HG03439 (cell line): ENCODE data around the gene SIPA1L3.

Source experiments
- ATAC-seq: cut with Tn5 transposase; IDR thresholded peaks from one replicate; pipeline ENCODE4 v1.9.1; 2021; ENCODE audit warnings: mild to moderate bottlenecking, moderate library complexity; ENCODE audit not compliant: unreplicated experiment

Gene SIPA1L3

DNA sequence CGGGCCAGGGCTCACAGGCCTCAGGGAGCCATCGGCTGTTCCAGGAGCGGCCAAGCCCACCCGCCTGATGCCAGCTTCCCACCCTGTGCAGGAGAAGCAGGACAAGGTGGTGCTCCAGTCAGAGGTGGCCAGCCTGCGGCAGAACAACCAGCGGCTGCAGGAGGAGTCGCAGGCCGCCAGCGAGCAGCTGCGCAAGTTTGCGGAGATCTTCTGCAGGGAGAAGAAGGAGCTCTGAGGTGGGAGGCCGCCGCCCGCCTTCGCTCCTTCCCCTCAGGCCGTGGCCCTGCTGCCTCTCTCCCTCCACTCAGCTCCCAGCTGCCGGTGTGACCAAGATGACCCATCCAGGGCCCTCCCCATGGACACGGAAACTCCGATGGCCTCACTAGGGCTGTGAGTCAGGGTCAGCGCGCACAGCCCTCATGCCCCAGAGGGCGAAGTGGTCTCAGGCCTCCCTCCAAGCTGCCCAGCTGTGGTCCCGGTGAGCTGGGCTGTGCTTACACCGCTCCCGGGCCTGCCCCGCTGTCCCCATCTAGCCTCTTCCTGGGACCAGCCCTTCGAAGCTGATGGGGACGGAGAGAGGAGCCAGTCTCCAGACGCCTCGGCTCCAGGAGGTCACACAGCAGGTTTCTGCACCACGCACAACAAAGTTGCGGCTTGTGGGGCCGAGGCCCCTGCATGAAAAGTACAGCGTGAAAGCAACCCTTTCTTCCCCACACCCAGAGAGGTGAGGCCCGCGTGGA lies 299.2 kb downstream of the SIPA1L3 start:
- ATAC-seq = no peak

DNA sequence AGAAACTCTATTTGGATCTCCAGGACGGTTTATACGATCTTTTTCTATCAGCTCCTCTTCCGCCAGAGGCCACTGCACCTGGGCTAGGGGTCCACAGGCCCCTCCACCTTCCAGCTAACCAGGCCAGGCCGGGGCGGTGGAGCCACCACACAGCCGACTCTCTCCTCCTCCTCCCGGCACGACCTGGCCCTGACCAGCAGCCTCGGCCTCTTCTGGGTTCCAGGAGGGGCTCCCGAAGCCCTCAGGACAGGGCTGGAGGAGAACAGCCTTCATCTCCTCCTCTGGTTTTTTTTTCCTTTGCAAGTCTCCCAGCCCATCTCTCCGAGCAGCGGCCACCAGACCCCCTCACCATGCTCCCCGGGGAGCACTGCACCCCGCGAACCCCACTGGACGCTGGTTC lies 299.9 kb downstream of the SIPA1L3 start:
- ATAC-seq = no peak

DNA sequence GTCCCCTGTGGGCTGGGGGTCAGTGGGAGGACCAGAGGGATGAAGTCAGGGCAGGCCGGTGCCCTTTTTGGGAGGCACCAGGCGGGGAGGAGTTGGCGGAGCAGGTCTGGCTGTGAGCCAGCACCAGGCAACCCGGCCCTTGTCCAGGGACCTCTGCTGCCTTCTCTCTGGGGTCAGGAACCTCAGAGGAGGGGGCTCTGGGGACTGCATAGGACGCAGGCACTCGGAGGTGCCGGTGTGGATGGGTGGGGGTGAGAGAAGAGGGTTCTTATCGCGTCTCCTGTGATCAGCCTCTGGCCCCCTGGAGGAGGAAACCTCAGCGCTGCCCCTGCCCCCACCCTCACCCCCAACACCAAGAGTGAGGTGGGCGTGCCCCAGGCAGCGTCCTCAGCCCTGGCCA lies 300.5 kb downstream of the SIPA1L3 start:
- no peak for ATAC-seq

DNA sequence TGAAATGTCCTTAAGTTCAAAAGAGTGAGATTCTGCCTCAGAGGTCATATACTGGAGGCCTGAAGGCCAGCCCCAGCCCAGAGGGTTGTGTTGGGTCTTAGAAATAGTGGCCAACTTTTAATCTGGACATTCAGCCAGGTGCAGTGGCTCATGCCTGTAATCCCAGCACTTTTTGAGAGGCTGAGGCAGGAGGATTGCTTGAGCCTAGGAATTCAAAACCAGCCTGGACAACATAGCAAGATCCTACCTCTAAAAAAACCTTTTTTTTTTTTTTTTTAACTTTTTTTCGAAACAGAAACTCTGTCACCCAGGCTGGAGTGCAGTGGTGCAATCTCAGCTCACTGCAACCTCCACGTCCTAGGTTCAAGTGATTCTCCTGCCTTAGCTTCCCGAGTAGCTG lies 301.6 kb downstream of the SIPA1L3 start:
- no peak for ATAC-seq

DNA sequence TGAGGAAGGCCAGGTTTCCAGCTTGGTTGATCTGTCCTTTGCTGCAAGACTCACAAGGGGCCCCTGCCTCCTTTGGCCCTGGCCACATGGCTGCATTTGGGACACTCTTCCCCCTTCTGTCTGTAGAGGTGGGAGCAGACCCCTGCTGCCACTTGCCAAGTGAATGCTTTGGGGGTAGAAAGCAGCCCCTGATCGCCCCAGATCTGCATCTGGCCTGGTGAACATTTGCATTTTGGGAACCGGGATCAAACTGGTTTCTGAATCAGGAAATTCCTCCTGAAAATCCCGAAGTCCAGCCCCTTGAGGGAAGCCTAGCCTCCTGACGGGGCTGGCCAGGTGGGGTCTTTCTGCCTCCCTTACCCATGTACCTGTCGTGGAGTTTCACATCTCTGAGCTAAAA lies 302.1 kb downstream of the SIPA1L3 start:
- no peak for ATAC-seq

DNA sequence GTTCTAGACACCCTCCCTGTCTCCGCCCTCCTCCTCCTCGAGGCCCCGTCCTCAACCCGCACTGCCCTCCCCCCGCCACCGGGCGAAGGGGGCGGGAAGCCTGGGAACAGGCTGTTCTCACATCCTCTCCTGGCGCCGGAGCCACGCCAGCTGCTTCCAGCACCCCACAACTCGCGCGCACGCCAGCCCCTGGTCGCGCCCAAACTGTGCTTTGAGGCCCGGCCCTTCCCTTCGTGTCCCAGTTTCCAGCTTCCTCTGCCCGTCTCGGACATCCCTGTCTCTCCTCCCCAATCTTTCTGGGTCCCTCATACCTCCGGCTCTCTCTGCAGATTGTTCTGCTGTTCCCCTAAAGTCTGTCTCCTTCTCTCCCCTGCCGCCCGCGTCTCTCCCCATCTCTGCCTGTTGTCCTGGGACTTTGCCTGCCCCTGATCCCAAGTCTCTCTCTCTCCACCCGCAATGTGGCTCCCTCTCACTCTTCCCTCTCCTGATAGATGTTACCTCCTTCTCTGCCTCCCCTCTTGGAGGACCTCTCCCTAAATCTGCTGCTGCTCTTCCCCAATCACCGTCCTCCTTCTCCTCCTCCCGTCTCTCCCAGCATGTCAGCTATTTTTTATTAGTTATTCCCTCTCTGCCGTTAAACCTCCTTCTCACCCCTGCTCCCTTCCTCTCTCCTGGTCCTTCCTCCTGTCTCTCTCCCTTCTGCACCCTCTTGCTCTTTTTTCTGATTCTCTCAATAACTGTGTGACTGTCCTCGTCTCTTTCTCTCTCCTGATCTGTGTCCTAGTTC lies 302.9 kb downstream of the SIPA1L3 start:
- ATAC-seq = no peak

DNA sequence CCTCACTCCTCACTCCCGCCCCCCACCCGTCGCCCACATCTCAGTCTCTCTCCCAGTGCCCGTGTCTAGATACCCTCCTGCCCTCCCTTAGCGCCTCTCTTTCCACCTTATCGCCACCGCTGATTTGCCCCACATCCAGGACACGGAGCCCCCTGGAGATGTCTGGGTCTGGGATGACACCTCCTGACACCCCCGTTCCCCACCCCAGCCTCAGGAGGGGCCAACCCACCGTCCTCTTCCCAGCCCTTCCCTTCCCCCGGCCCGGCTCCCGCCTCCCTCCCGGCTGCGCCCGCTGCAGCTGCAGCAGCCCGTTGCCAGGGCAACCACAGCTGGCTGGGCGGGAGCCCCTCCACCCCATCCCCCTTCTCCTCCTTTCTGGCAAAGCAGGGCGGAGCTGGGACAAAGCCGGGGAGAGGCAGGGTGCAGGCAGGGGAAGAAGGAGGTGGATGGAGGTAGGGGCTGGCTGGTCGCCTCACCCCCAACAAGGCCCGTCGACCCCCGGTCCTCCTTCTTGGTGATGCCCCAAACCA lies 303.5 kb downstream of the SIPA1L3 start:
- ATAC-seq = no peak

DNA sequence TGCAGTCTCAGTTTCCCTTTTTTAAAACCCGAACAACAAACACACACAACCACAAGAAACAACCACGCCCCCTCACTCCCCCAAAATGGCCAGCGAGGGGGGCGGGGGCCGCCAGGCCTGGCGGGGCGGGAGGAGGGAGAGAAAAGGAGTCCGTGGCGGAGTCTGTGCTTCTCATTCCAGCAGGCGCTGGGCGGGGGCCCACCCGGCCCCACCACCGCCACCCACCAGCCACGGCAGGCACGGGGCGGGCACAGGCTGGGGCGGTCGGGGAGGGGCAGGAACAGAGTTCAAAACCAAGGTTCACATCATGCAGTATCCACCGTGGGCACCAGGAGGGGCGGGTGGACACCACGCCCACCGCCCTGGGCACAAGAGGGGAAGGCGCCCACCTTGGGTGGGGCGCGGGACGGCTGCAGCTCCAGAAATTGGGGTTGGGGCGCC lies 304.2 kb downstream of the SIPA1L3 start:
- ATAC-seq = no peak

DNA sequence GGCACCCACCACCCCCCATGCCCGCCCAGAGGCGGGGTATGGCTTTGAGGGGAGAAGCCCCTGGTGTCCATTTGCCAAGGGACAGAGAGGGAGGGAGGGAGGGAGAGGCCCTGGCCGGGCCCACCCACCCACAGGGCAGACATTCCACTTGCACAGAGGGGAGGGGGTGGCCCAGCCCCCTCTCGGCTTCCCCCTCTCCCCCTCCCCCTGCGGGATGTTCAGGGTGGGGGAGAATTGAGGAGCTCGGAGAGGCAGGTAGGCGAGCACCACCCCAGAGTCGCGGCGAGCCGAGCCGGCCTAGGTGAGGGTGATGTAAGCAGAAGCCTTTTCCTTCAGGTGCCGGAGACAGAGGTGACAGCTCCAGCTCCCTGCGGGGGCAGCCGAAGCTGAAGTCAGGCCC lies 304.8 kb downstream of the SIPA1L3 start:
- no peak for ATAC-seq

DNA sequence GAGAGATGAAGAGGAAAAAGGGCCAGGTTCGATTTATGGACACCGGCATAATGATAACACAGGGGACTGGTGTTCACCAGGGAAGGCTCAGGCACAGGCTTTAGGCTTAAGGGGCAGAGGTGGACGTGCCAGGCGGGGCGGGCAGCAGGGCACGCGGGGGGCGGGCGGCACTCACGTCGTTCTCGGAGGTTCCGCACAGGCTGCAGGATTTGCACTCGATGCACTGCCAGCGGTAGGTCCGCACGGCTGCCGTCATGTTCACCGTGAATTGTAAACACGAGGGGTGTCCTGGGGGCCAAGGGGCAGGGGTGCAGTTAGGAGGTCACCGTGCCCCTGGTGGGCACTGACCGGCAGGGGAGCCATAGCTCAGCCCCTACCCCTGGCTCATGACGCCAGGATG lies 306.5 kb downstream of the SIPA1L3 start:
- no peak for ATAC-seq

DNA sequence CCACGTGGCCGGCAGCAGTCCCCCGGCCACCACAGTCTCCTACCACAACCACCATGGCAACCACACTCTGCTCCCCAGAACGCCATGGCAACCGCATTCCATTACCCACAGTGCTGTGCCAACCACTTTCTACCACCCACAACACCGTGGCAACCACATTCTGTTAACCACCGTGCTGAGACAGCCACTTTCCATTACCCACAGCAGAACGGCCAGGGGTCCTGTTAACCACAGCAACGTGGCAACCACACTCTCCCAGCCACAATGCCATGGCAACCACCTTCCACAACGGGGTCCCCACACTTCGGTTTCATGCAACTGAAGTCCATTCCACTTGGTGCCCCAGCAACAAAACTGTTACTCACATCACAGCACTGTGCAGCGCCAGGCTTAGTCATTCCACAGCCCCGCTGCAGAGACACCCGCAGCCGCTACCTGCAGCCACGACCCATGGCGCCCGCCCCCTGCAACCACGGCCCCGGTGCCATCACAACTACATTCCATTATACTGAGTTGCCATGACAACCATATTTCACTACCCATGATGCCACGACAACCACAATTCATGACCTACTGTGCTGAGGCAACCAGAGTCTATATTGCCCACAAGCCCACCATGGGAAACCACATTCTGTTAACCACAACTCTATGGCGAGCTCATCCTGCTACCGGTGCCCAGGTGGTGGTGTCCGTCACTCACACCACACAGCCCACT lies 307.1 kb downstream of the SIPA1L3 start:
- peak; percentile 46 for ATAC-seq

DNA sequence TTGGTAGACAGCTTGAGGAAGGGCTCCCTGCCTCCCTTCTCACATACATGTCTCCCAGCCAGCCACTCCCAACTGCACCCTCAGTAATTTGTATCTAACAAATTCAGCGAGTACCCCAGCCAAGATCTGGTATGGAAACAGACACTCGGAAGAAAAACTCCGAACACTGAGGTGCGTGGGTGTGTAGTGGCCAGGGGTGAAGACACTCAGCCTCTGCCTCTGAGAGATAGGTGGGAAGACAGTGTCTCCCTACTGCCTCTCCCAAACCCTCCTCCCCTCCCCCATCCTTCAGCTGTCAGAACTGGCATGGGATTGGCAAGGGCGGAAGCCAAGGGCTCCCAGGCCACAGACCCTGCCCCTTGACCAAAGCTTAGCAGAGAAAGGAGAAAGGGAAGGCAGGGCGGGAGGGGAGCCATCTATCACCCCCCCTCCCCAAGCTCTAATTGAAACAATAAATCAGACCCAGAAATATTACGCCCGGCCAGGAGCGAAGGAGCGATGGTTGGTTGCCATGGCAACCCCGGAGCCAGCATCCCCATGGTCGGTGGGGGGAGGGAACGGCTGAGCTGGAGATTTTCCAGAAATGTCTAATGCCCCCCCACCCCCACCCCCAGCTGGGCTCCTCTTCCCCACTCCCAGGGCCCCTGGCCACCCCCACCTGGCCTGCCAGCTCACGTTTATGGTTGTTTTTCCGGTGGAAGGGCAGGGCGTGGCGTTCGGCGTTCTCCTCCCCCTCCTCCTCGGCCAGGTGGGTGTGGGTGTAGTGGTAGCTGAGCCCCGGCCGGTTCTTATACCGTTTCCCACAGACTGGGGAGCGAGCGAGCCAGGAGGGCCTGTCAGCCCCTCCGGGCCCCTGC lies 310.0 kb downstream of the SIPA1L3 start:
- ATAC-seq = no peak

DNA sequence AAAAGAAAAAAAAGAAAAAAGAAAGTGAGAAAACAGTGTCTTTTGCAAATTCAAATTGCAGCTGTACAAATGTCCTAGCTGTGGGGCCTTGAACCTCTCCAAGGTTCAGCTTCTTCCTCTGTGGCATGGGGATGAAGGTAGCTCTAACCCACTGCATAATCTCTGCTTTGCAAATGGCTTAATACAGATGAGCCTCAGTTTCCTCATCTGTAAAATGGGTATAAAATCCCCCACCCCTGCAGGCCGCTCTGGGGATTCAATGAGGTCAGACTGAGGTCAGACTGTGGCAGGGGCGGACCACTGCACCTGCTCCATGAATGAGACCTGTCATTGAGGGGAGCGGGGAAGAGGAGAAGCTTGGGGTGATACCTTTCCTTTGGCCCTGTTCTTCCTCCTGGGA lies 311.2 kb downstream of the SIPA1L3 start:
- ATAC-seq = no peak

DNA sequence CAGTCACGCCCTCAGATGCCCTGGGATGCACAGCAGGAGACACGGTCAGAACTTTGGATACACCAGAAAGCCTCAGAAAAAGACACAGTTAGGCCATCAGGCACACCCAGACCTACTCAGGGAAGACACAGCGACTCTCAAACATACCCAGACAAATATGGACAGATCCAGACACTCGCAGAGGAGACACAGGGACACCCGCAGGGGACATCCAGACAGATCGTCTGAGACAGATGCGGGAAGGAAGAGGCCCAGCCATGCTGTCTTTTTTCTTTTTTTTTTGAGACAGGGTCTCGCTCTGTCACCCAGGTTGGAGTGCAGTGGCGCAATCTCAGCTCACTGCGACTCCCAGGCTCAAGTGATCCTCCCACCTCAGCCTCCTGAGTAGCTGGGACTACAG lies 312.2 kb downstream of the SIPA1L3 start:
- no peak for ATAC-seq

DNA sequence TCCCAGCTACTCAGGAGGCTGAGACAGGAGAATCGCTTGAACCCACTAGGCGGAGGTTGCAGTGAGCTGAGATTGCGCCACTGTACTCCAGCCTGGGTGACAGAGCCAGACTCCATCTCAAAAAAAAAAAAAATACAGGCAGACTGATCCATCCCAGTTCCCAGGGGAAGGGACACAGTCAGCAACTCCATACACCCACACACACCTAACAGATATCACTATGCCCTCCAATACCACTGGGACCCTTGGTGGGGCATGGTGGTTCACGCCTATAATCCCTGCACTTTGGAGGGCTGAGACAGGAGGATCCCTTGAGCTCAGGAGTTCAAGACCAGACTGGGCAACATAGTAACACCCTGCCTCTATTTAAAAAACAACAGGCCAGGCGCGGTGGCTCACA lies 314.4 kb downstream of the SIPA1L3 start:
- no peak for ATAC-seq

DNA sequence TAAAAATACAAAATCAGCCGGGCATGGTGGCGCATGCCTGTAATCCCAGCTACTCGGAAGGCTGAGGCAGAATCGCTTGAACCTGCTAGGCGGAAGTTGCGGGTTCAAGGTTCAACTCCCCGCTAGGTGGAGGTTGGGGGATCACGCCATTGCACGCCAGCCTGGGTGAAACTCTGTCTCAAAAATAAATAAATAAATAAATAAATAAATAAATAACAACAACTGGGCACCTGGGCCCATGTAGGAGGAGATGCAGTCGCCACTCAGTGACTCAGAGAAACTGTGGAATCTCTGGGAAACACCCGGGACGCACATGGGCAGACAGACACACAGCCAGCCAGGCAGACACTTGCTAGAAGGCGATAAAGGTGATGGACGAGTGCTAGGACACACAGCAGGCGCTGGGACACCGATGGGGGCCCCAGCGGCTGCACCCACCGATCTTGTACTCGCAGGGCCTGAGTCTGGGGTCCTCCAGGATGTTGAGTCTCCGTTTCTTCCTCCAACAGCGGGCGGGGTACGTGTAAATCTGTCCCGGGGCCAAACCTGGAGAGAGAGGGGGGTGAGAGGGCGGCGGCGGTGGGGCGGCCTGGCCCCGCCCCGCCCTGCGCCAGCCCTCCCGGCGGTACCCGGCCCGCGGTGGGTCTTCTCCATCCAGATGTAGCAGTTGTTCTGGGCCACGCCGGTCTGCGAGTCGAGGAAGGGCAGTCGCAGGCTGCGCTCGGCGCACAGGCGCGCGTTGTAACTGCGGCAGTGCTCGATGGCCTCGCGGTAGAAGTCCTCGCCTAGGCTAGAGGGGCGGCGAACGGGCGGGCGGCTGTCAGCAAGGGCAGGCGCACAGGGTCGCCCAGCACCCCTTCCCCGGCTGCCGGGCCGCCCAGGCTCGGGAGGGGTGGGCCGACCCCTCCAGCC lies 315.2 kb downstream of the SIPA1L3 start:
- ATAC-seq = no peak

DNA sequence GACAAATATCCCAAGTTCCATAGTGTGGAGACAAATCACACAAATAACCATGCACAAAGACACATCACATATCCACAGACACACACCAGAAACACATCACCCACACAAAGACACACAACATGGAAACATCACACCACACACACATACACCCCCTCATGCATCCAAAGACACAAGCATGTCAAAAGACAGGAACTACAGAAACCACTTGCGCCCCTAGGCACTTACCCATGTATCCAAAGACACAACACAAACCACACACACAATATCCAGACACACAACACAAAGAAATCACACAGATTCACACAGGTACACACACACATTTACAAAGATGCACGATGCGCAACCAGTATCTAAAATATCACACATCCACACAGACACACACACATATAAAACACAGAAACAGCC lies 316.1 kb downstream of the SIPA1L3 start:
- no peak for ATAC-seq

DNA sequence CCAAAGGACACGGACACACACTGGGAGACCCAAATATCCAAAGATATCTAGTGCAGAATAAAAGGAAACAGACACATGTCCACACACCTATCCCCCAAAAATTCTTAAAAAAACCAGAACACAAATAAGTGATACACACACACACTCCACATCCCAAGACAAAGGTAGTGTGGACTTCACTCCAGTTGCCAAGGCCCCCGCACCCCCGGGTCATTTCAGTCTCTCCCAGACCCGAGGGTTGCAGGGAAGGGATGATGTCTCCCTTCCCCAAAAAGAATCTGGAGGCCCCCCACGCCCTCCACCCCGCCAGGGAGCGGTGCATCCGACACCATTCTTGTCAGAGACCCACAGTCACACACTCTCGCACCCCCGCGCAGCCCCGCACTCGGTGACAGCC lies 316.6 kb downstream of the SIPA1L3 start:
- ATAC-seq = no peak

DNA sequence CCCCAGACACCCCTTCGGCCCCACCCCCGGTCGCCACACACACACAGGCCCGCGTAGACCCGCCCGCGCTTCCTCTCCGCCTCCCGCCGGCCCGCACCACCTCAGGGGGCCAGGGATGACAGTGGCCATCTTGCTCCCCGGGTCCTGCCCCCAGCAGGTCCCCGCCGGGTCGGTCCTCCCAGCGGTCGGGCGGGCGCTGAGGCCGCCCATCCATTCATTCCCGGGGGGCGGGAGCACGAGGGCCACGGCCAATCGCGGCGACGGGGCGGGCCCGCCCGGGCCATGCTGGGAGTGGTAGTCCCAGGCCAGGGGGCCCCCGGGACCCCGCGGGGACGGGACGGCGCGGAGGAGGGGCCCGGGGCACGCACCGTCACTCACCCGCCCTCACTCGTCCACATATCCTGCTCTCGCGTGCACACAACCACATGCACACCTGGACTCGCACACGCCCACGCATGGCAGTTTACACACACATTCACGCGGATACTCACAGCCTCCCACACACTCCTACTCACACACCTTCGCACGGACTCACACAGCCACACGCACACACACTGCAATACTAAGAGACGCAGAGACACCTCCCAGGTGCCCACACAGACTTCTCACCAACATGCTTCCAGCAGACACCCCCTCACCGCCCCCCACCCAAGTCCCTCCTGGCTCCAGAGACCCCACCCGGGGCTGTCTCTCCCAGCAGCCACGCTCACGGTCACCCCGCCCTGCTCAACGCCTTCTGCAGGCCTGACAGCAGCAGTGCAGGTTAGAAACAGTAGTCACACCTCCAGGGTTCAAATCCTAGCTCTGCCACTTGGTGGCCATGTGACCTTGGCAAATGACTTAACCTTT lies 317.2 kb downstream of the SIPA1L3 start, which contains the start of gene DPF1:
DPF1 (minus strand) TSS at position 209 of the 849 bp plus-strand sequence; CDS start at position 129, 80 bp downstream.
- peak; percentile 72 for ATAC-seq
